Spleen (tissue), 11 donors: ENCODE data around the gene SRD5A1. TPM values are rescaled to one million over a fixed set of nuclear protein-coding genes. Genes with fewer than 3 reads are reported as not detected.

Experiments used
- DNase-seq: peaks from one replicate; pipeline ENCODE4 v3.0.0-alpha.2; 2020
- H3K27ac ChIP-seq, 8 donors: fragments of 200-600 bp; sonication (generic) in 7 of 8; 1 replicate in 4 of 8; 2 replicates in 4 of 8; pipeline versions ENCODE4 v1.5.0 to v1.8.0; 2016 to 2021; ENCODE audit warnings: inconsistent platforms in 4 of 8, mild to moderate bottlenecking in 4 of 8, moderate library complexity in 1 of 8
- H3K27me3 ChIP-seq, 7 donors: fragments of 200-600 bp; sonication (generic) in 6 of 7; replicated peaks in 1 of 7; 1 replicate in 4 of 7; 2 replicates in 3 of 7; pipeline versions ENCODE4 v1.5.0 to v1.8.0; 2016 to 2021; ENCODE audit warnings: inconsistent platforms in 3 of 7, mild to moderate bottlenecking in 1 of 7
- H3K36me3 ChIP-seq, 6 donors: fragments of 200-600 bp; sonication (generic) in 5 of 6; 1 replicate in 4 of 6; 2 replicates in 2 of 6; pipeline versions ENCODE4 v1.5.0 to v1.8.0; 2016 to 2021; ENCODE audit warnings: inconsistent platforms in 2 of 6
- H3K4me1 ChIP-seq, 6 donors: fragments of 200-600 bp; sonication (generic) in 5 of 6; 1 replicate in 3 of 6; 2 replicates in 3 of 6; pipeline versions ENCODE4 v1.5.0 to v1.8.0; 2016 to 2021; ENCODE audit warnings: inconsistent platforms in 3 of 6
- H3K4me3 ChIP-seq, 8 donors: fragments of 200-600 bp; sonication (generic) in 7 of 8; 1 replicate in 4 of 8; 2 replicates in 4 of 8; pipeline versions ENCODE4 v1.5.0 to v1.8.0; 2016 to 2021; ENCODE audit warnings: inconsistent platforms in 4 of 8, mild to moderate bottlenecking in 4 of 8, moderate library complexity in 2 of 8
- H3K9me3 ChIP-seq, 8 donors: fragments of 200-600 bp; sonication (generic) in 7 of 8; 1 replicate in 4 of 8; 2 replicates in 4 of 8; pipeline versions ENCODE4 v1.5.0 to v1.8.0; 2016 to 2021; ENCODE audit warnings: inconsistent platforms in 4 of 8
- CTCF ChIP-seq, 11 experiments: fragments of 200-600 bp in 7 of 11; fragments of 450-650 bp in 4 of 11; sonication (generic) in 4 of 11; IDR thresholded peaks in 8 of 11; conservative IDR thresholded peaks in 3 of 11; 1 replicate in 7 of 11; 2 replicates in 4 of 11; pipeline versions ENCODE4 v1.4.0 to v1.8.0; 2016 to 2021; ENCODE audit warnings: antibody characterized with exemption in 11 of 11, inconsistent platforms in 4 of 11, mild to moderate bottlenecking in 1 of 11
- POLR2A ChIP-seq, 3 donors: fragments of 450-650 bp; IDR thresholded peaks; one replicate each; pipeline ENCODE4 v1.5.1; 2017; ENCODE audit warnings: antibody characterized with exemption in 3 of 3, mild to moderate bottlenecking in 1 of 3
- POLR2AphosphoS5 ChIP-seq, 3 donors: sonication (generic); formaldehyde crosslinking; IDR thresholded peaks; one replicate each; pipeline ENCODE4 v1.5.1; 2017; ENCODE audit warnings: antibody characterized with exemption in 3 of 3
- WGBS, 5 donors: extraction: QIAGEN DNeasy Blood & Tissue Kit in 3 of 5; methylation state at CpG; one replicate each; pipeline versions ENCODE4 v1.1.5 to v1.1.7; 2013 to 2018; 5-methylcytosine and 5-hydroxymethylcytosine counted together
- intact Hi-C: fragments of 100-400 bp; cut with DNase I; formaldehyde crosslinking; loops from one replicate; pipeline ENCODE4 v1.15.0; 2023; ENCODE audit warnings: low total_unique reads
- polyA plus RNA-seq, 3 donors: library from polyadenylated mRNA; stranded (reverse); fragments of 200-250 nt; gene quantifications; one replicate each; pipeline ENCODE4 v1.2.1, GENCODE V29; 2013
- total RNA-seq, 7 donors: library from RNA; depleted of rRNA in 3 of 7; stranded (reverse); fragments of >200 nt in 3 of 7; fragmentation: NEBNext Ultra II Directional in 4 of 7; extraction: Animal tissue kit (Norgen Biotek cat#: 25700) in 4 of 7; gene quantifications; one replicate each; pipeline versions ENCODE4 v1.1.0 to v1.2.1, GENCODE V29; 2016 to 2021
- donor health status: healthy with polysubstance abuse.
- donor health status: DM: no; HTN: no; CAD: no; lungs with moderate emphysema.
- donor health status: DM: no; HTN: no; CAD: no.
- donor health status: Bipolar disorder and iron deficiency.
- donor health status: healthy.
- donor health status: DM: no; HTN: no; CAD: no.
- donor health status: DM: yes; HTN: yes; CAD: no.

Gene SRD5A1
- total and polyA plus RNA-seq, 10 donors: 2.5 to 9.3 (median 5.7) TPM

DNA sequence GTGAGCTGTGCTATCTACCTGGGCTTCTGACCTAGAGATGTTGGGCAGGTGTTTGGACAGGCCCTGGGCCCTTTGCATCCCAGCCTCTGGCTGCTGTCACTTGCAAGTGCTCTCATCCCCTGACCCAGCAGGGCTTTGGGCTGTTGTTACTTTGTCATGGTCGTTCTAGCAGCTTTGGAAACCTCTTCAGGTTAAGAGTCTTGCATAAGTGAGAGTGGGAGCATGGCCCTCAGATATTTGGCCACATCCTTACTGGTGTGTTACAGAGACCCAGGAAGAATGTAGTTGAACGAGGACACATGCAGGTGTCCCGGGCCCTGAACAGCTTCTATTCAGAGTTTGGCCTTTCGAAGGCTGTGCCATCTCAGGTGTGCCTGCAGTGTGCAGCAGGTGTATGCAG is 84.4 kb downstream of the SRD5A1 start:
- Histone ChIP-seq H3K4me1 (peaks cover 46 to 82% (median 78%) of the 10 kb centered on the region in 6 donors), H3K36me3 (peaks cover 0 to 12% (median 0%) of the 10 kb centered on the region in 6 donors), H3K27me3 (no peaks in the 10 kb centered on the region), H3K9me3 (no peaks in the 10 kb centered on the region), H3K27ac (no peak overlapping the region), H3K4me3 (no peak overlapping the region)
- intact Hi-C loops: no loop called here
- TF ChIP-seq CTCF (IDR thresholded peaks at IDR 0.05 in 8 of 11, conservative IDR thresholded peaks at IDR 0.05 in 3 of 11): no peak
- TF ChIP-seq POLR2A (IDR thresholded peaks at IDR 0.05): no peak
- TF ChIP-seq POLR2AphosphoS5 (IDR thresholded peaks at IDR 0.05): no peak
- DNase-seq: no peak
- whole genome bisulfite sequencing, 5 donors: 62 to 75% (median 65%) methylated on average over 4 of the region's 4 CpGs

GRCh38 chr5:6718161-6718681 is 85.0 kb downstream of the SRD5A1 start:
- Histone ChIP-seq H3K27me3 (no peaks in the 10 kb centered on the region), H3K4me3 (no peak overlapping the region), H3K36me3 (peaks cover 0 to 12% (median 0%) of the 10 kb centered on the region in 6 donors), H3K27ac (no peak overlapping the region), H3K9me3 (no peaks in the 10 kb centered on the region), H3K4me1 (peaks cover 50 to 87% (median 83%) of the 10 kb centered on the region in 6 donors)
- intact Hi-C loops: no loop called here
- TF ChIP-seq POLR2AphosphoS5 (IDR thresholded peaks at IDR 0.05) (no peak), CTCF (IDR thresholded peaks at IDR 0.05 in 8 of 11, conservative IDR thresholded peaks at IDR 0.05 in 3 of 11) (no peak), POLR2A (IDR thresholded peaks at IDR 0.05) (no peak)
- WGBS, 5 donors: 71 to 90% (median 87%) methylated on average over 14 of the region's 14 CpGs
- DNase-seq: no peak

- TF ChIP-seq POLR2AphosphoS5 (IDR thresholded peaks at IDR 0.05) (no peak), POLR2A (IDR thresholded peaks at IDR 0.05) (no peak), CTCF (IDR thresholded peaks at IDR 0.05 in 8 of 11, conservative IDR thresholded peaks at IDR 0.05 in 3 of 11) (no peak)
- Histone ChIP-seq H3K4me1 (peaks cover 50 to 92% (median 88%) of the 10 kb centered on the region in 6 donors), H3K36me3 (peaks cover 0 to 16% (median under 1%) of the 10 kb centered on the region in 6 donors), H3K9me3 (no peaks in the 10 kb centered on the region), H3K27ac (no peak overlapping the region), H3K27me3 (no peaks in the 10 kb centered on the region), H3K4me3 (no peak overlapping the region)
- DNase-seq: no peak
- intact Hi-C loops: no loop called here
- WGBS, 5 donors: 64 to 84% (median 72%) methylated on average over 5 of the region's 5 CpGs
Observed at GRCh38 chr5:6718718-6719117, 85.5 kb downstream of the SRD5A1 start.

DNA sequence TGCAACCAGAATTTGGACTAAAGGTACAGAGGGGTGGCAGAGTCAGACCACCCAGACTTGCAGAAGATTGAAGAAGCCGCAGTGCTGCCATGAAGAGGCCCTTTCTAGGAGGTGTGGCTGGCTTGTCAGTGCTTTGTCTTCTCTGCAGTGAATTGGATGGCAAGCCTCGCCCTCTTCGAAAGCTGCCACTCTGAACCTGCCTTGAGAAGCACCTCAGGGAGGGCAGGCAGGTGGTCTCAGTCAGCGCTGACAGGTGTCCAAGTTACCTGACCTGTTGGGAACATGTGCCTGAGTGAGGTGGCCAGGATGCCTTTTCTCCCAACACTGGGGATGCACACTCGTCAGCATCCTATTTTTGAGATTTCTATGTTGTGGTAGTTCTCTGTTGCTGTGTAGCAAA is 86.2 kb downstream of the SRD5A1 start:
- 90 to 95% (median 92%) methylated on average over 5 of the region's 5 CpGs for WGBS, 5 donors
- intact Hi-C loops: no loop called here

More for the DNA sequence above, 86.2 kb downstream of the SRD5A1 start:
- H3K27me3 ChIP-seq: no peaks in the 10 kb centered on the region
- no peak overlapping the region for H3K4me3 ChIP-seq
- TF ChIP-seq CTCF (IDR thresholded peaks at IDR 0.05 in 8 of 11, conservative IDR thresholded peaks at IDR 0.05 in 3 of 11): no peak
- no peak for TF ChIP-seq POLR2A (IDR thresholded peaks at IDR 0.05)
- no peak for TF ChIP-seq POLR2AphosphoS5 (IDR thresholded peaks at IDR 0.05)
- H3K27ac ChIP-seq: no peak overlapping the region
- H3K36me3 ChIP-seq: peaks cover 0 to 23% (median 2%) of the 10 kb centered on the region in 6 donors
- DNase-seq: no peak
- H3K4me1 ChIP-seq: peaks cover 50 to 99% (median 92%) of the 10 kb centered on the region in 6 donors
- no peaks in the 10 kb centered on the region for H3K9me3 ChIP-seq
